Adrenal gland (tissue), 12 donors: ENCODE data around the gene ST8SIA4. TPM values are rescaled to one million over a fixed set of nuclear protein-coding genes. Genes with fewer than 3 reads are reported as not detected.

Source experiments
- DNase-seq, 7 donors: peaks; one replicate each; pipeline ENCODE4 v3.0.0-alpha.2; 2019 to 2020
- H3K27ac ChIP-seq, 5 donors: fragments of 200-600 bp; sonication (generic) in 4 of 5; 1 replicate in 3 of 5; 2 replicates in 2 of 5; pipeline versions ENCODE4 v1.5.1 to v1.8.0; 2016 to 2020; ENCODE audit warnings: mild to moderate bottlenecking in 1 of 5
- H3K27me3 ChIP-seq: fragments of 200-600 bp; 2 replicates; pipeline ENCODE4 v1.8.0; 2021
- H3K36me3 ChIP-seq, 2 donors: fragments of 200-600 bp; replicated peaks in 1 of 2; 1 replicate in 1 of 2; 2 replicates in 1 of 2; pipeline versions ENCODE4 v1.5.1 to v1.8.0; 2018 to 2022
- H3K4me1 ChIP-seq, 2 donors: fragments of 200-600 bp; replicated peaks in 1 of 2; 1 replicate in 1 of 2; 2 replicates in 1 of 2; pipeline versions ENCODE4 v1.5.1 to v1.8.0; 2018 to 2021
- H3K4me3 ChIP-seq, 4 donors: fragments of 200-600 bp; sonication (generic) in 3 of 4; one replicate each; pipeline ENCODE4 v1.5.1; 2016 to 2018
- H3K9me3 ChIP-seq, 3 donors: fragments of 200-600 bp; sonication (generic) in 1 of 3; replicated peaks in 1 of 3; 1 replicate in 2 of 3; 2 replicates in 1 of 3; pipeline versions ENCODE4 v1.5.1 to v1.8.0; 2016 to 2021
- CTCF ChIP-seq, 6 experiments: fragments of 450-650 bp in 4 of 6; fragments of 200-600 bp in 2 of 6; sonication (generic) in 1 of 6; IDR thresholded peaks; 1 replicate in 5 of 6; 2 replicates in 1 of 6; pipeline versions ENCODE4 v1.5.1 to v1.8.0; 2016 to 2021; ENCODE audit warnings: antibody characterized with exemption in 6 of 6, mild to moderate bottlenecking in 2 of 6, moderate library complexity in 1 of 6
- POLR2A ChIP-seq, 2 donors: fragments of 450-650 bp; IDR thresholded peaks; one replicate each; pipeline ENCODE4 v1.6.1; 2017; ENCODE audit warnings: antibody characterized with exemption in 2 of 2, mild to moderate bottlenecking in 2 of 2, moderate library complexity in 1 of 2
- WGBS, 4 donors: extraction: QIAGEN DNeasy Blood & Tissue Kit in 2 of 4; methylation state at CpG; one replicate each; pipeline versions ENCODE4 v1.1.5 to v1.1.7; 2013 to 2017; 5-methylcytosine and 5-hydroxymethylcytosine counted together
- intact Hi-C, 2 donors: fragments of 100-400 bp; cut with DNase I; formaldehyde crosslinking; loops; one replicate each; pipeline versions ENCODE4 v1.14.1 to v1.15.0; 2022 to 2023
- polyA plus RNA-seq, 3 donors: library from polyadenylated mRNA; stranded (reverse); fragments of 200-250 nt in 2 of 3; fragments of 350-450 nt in 1 of 3; fragmentation: Illumina TruSeq in 1 of 3; extraction: RNeasy Lipid Tissue Mini Kit (QIAGEN cat#74804) in 1 of 3; gene quantifications; one replicate each; pipeline ENCODE4 v1.2.3, GENCODE V29; 2013 to 2014
- total RNA-seq, 9 donors: library from RNA; depleted of rRNA in 4 of 9; stranded (reverse); fragments of >200 nt in 4 of 9; fragments of 120-200 nt in 1 of 9; fragmentation: NEBNext Ultra II Directional in 1 of 9; extraction: Animal tissue kit (Norgen Biotek cat#: 25700) in 1 of 9; gene quantifications; one replicate each; pipeline versions ENCODE4 v1.1.0 to v1.2.4, GENCODE V29; 2013 to 2023
- donor health status: healthy with polysubstance abuse.
- donor health status: Bipolar disorder and iron deficiency.
- donor health status: DM: yes; HTN: yes; CAD: no.
- donor health status: DM: no; HTN: no; CAD: no.
- donor health status: DM: no; HTN: no; CAD: no.
- donor health status: DM: yes; HTN: yes; CAD: no.

The ST8SIA4 gene
- total and polyA plus RNA-seq, 12 donors, result 0.85 to 11.4 (median 5.5) TPM

DNA sequence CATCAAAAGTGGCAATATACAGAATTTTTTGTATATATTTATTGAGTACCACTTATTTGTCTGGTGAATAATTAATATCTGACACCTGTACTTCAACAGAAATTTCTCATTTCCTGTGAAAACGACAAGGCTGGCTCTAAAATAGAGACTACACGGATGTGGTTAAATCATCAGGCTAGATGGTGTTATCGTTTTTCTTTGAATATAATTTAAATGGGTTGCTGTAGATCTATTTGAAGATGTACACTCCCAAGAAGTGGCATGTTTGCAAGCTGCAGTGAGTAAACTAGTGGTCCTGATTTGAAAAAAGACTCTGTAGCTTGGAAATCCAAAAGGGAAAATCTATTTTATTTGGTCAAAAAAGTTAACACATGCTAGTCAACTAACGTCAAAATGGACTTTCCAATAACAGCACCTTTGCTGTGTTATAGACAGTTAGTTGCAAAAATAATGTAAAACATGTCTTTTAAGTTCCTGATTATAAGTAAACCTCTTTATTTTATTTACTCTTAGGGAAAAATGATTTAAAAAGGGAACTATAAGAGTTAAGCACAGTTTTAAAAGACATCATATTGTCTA, 13.8 kb downstream of the ST8SIA4 start:
- no peak for DNase-seq
- WGBS, 4 donors, result 48 to 58% (median 51%) methylated on average over 4 of the region's 4 CpGs
- no peak for TF ChIP-seq POLR2A (IDR thresholded peaks at IDR 0.05)
- no peak for TF ChIP-seq CTCF (IDR thresholded peaks at IDR 0.05)
- Histone ChIP-seq H3K4me3 (peak overlapping the region in 1 of 4 donors; percentile 36), H3K36me3 (no peaks in the 10 kb centered on the region), H3K4me1 (no peaks in the 10 kb centered on the region), H3K27ac (no peak overlapping the region), H3K9me3 (no peaks in the 10 kb centered on the region), H3K27me3 (no peaks in the 10 kb centered on the region)
- intact Hi-C loops, result no loop called here

DNA sequence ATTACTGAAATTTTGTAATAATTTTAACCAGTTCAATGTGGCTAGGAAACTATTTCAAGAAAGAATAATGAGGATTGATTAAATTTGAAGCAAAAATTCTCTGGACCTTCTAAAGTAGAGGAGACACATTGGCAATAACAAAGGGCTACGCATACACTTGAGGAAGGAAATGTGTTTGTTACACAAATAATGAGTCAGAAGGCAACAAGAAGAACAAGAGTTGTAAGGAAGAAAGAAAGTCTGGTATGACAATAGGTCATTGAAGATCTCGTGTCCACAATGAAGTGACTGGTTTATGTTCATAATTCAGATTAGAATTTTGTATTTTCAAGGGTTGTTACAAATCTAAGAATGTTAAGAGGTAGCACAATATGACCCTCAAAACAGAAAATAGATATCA, 25.8 kb downstream of the ST8SIA4 start:
- no peak for DNase-seq
- Histone ChIP-seq H3K27ac (no peak overlapping the region), H3K4me1 (no peaks in the 10 kb centered on the region), H3K4me3 (no peak overlapping the region), H3K27me3 (no peaks in the 10 kb centered on the region), H3K9me3 (no peaks in the 10 kb centered on the region), H3K36me3 (no peaks in the 10 kb centered on the region)
- intact Hi-C loops, result no loop called here
- 65 to 73% (median 70%) methylated on average over 2 of the region's 2 CpGs for WGBS, 4 donors
- no peak for TF ChIP-seq CTCF (IDR thresholded peaks at IDR 0.05)
- no peak for TF ChIP-seq POLR2A (IDR thresholded peaks at IDR 0.05)

DNA sequence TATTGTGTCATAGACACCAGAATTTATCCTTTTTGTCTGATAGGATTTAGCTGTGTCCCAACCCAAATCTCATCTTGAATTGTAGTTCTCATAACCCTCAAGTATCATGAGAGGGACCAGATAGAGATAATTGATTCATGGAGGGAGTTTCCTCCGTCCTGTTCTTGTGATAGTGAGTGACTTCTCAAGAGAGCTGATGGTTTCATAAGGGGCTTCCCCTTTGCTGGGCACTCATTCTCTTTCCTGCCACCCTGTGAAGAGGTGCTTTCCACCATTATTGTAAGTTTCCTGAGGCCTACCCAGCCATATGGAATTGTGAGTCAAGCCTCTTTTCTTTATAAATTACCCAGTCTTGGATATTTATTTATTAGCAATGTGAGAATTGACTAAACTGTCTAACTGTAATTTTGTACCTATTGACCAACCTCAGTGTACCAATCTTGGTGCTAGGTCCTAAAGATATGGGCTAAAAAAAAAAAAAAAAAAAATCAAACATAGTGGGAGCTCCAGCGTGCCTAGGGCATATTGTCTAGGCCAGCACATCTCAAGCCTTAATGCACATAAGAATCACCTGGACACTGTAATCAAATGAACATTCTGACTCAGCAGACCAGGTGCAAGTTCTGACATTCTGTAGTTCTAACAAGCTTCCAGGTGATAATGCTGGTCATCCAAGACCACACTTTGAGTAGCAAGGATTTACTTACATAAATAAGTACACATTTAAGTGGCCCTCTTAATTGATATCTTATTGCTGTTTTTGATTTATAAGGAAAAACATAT, 30.5 kb downstream of the ST8SIA4 start:
- no peaks in the 10 kb centered on the region for H3K36me3 ChIP-seq
- 80 to 94% (median 88%) methylated on average over 2 of the region's 2 CpGs for WGBS, 4 donors
- no peaks in the 10 kb centered on the region for H3K9me3 ChIP-seq
- TF ChIP-seq POLR2A (IDR thresholded peaks at IDR 0.05) (no peak), CTCF (IDR thresholded peaks at IDR 0.05) (no peak)
- H3K27me3 ChIP-seq, result no peaks in the 10 kb centered on the region
- H3K4me3 ChIP-seq, result no peak overlapping the region
- no peak overlapping the region for H3K27ac ChIP-seq
- H3K4me1 ChIP-seq, result no peaks in the 10 kb centered on the region
- DNase-seq, result no peak
- intact Hi-C loops, result no loop called here

GRCh38 chr5:100867039-100867562, 36.0 kb downstream of the ST8SIA4 start:
- 89 to 93% (median 92%) methylated on average over 3 of the region's 3 CpGs for WGBS, 4 donors
- Histone ChIP-seq H3K4me3 (no peak overlapping the region), H3K9me3 (no peaks in the 10 kb centered on the region), H3K27me3 (no peaks in the 10 kb centered on the region), H3K36me3 (no peaks in the 10 kb centered on the region), H3K27ac (no peak overlapping the region), H3K4me1 (no peaks in the 10 kb centered on the region)
- no peak for DNase-seq
- no peak for TF ChIP-seq CTCF (IDR thresholded peaks at IDR 0.05)
- TF ChIP-seq POLR2A (IDR thresholded peaks at IDR 0.05), result no peak
- intact Hi-C loops, result no loop called here
